Activated T-cell treated with anti-CD3 and anti-CD28 coated beads, Interleukin-2, amount 50 U/mL, for 1 hour (primary cell): ENCODE results near the gene ANKRD12.

Experiments used
- DNase-seq: peaks from one replicate; pipeline ENCODE4 v3.0.0-alpha.2; 2020

ANKRD12 gene

GRCh38 chr18:9106800-9107584 is 29.6 kb upstream of the ANKRD12 start:
- no peak for DNase-seq

GRCh38 chr18:9108911-9109310 is 27.7 kb upstream of the ANKRD12 start:
- no peak for DNase-seq

GRCh38 chr18:9109523-9109922 is 27.1 kb upstream of the ANKRD12 start:
- DNase-seq, result no peak

GRCh38 chr18:9113468-9114149 is 23.0 kb upstream of the ANKRD12 start:
- no peak for DNase-seq

DNA sequence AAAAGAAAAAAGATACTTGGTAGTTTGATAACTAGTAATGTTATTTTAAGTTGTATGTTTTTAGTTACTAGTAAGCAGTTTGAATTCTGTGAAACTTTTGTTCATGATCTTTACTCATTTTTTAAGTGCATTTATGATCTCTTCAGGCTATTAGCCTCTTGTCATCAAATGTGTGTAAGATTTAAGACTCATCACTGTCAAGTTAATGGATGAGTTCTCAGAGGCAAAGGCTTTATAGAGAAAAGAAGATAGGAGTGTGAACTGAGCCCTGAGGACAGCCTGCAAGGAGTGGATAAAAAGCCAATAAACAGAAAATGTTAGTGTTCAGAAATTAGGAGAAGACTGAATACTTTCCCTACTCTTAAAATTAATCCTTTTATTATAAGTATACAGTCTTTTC is 20.6 kb upstream of the ANKRD12 start:
- no peak for DNase-seq

DNA sequence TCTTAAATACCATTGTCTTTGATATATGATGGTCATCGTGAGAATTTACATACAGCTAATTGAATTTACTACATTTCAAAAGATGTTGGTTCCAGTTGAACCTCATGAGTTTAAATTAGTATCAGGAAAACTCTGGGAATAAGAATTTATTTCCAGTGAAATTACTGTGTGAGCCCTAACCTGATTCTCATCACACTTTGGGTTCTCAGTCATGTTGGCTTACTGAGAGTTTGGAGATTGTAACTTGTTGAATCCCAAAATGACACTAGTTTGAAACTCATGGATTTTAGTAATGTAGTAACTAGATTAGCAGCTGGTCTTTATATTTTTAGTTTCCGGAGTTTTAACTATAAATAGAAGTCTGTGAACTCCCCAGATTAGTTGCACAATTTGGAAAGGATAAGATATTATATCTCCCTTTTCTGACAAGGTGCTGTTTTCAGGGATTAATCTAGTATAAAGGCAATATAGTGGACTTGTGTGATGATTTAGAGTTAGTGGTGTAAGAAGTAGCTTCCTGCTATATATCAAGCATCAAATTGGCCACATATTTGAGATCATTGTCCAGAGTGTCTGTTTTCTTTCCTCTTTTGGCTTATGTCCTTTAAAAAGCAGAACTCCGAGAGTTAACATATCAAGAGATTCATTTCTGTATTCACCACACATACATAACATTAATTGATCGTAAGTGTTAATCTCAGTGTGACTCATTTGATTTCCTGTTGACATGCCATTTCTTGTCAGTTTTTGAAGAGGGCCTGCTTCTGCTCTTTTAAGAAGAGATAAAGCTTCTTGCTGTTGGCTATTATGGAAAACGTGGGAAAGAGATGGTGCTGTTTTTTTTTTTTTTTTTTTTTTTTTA is 18.4 kb upstream of the ANKRD12 start:
- no peak for DNase-seq

DNA sequence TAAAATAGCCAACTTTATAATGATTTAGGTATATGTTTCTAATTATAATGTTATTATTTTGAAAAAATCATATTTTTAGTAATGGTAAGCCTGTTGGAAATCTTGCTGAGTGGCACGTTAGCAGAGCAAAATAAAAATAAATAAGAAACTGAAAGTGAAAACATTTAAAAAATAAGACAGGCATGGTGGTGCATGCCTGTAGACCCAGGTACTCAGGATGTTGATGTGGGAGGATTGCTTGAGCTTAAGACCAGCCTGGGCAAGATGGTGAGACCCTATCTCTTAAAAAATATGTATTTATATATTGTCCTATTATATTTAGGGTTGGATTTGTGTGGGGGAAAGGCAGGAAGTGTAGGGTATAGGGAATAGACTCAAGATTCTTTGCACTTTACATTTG is 15.8 kb upstream of the ANKRD12 start:
- no peak for DNase-seq

GRCh38 chr18:9123520-9123919 is 13.1 kb upstream of the ANKRD12 start:
- DNase-seq, result no peak

DNA sequence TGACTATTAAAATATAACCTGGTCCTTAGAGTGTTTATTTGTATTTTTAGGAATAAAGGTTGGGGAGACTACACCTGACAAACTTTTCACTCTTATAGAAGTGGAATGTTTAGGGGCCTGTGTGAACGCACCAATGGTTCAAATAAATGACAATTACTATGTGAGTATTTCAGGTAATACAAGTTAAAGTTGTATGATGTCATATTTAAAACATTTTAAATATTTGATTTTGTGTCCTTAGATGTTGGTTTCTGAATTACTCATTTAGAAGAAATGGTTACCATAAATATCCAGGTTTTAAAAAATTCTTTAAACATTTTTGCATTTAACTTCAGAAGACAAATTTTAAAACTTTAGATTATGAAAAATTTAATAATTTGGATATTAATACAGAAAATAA is 11.8 kb upstream of the ANKRD12 start:
- no peak for DNase-seq

GRCh38 chr18:9126337-9126736 is 10.2 kb upstream of the ANKRD12 start:
- no peak for DNase-seq

- no peak for DNase-seq
Observed at GRCh38 chr18:9130195-9130594, 6.4 kb upstream of the ANKRD12 start.

DNA sequence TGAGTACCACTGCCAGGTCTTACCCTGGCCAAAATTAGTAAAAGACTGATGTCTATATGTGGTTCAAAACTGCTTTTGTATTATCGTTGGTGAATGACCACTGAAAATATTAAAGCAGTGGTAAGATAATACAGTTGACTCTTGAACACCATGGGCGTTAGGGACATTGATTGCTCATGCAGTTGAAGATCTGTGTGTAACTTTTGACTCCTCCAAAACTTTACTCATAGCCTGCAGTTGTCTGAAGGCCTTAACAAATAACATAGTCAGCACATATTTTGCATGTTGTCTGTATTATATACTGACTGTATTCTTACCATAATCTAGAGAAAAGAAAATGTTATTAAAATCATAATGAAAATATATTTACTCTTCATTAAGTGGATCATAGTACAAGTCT is 5.8 kb upstream of the ANKRD12 start:
- DNase-seq, result no peak

DNA sequence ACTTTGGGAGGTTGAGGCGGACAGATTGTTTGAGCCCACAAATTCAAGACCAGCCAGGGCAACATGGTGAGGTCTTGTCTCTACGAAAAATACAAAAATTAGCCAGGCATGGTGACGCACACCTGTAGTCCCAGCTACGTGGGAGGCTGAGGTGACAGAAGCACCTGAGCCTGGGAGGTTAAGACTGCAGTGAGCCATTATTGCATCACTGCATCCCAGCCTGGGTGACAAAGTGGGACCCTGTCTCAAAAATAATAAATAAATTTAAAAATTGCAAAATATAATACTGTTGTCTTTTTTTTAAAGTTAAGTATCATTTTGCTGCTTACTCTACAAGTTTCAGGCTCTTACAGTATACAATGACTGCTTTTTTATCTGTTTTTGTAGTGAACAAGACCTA is 4.0 kb upstream of the ANKRD12 start:
- no peak for DNase-seq

- no peak for DNase-seq
Observed at GRCh38 chr18:9133225-9133624, 3.4 kb upstream of the ANKRD12 start.

GRCh38 chr18:9135081-9135911 is 1.3 kb upstream of the ANKRD12 start:
- no peak for DNase-seq

- no peak for DNase-seq
Observed at GRCh38 chr18:9135912-9136314, 668 bp upstream of the ANKRD12 start.

- peak; percentile 76 for DNase-seq
Observed at GRCh38 chr18:9137168-9138066, 836 bp downstream of the ANKRD12 start.

DNA sequence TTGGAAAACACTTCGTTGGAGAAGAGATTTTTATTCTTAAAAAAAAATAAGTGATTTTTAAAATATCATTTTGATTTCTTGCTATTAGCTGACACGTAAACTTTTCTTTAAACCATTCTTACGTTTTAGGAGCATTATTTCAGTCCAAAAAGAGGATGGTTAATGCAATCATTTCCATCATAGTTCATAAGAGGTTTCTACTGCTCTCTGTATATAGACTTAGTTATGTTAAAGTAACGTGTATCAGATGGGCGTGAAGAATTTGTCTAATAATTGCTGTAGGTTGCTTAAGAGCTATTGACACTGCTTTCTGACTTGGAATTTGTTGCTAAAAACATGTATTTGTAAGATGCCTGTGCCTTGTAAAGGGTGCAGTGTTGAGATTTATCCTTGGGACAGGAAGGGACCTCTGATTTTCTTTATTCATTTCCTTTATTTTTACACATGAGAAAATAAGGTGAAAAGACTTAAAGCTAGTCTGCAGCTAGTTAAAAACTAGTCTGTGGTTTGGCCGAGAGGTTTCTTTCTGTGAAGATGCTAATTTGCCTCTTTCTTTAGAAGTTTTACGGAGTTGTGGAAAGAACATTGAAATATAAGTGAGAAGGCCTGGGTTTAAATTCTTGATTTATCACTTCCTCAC is 2.9 kb downstream of the ANKRD12 start:
- no peak for DNase-seq

DNA sequence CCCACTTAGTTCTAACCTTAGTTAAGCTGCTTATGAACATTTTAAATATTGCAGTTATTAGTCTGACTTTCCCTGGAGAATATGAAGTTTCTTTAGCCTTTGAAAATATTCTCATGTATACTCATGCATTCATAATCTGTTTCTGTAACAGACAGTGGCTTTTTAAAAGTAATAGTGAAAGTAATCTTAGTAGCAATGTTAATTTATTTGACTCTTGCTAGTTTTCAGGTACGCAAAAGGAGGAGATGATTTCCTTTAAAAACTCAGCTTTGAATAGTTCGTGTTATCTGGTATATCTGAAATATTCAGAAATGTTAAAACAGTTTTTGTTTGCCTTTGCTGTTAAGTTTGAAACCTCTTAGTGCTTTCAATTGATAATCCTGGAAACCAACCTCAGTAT is 3.8 kb downstream of the ANKRD12 start:
- DNase-seq, result no peak

DNA sequence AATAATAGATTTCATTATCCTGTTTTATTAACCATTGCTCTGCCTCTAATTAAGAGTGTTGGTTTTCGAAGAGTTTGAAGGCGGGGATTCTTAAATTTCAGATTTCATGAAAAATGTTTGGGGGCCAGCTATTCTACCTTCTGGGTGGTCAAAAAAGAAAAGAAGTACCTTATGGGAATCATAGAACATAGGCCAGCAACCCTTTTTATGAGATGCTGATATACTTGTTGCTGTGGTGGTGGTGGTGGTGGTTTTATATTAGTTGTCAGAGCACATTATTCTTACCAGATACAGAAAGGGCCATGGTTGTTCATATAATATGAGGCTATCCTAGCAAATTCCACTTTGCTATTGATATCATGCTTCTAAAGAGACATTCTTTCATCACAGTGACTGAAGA is 4.4 kb downstream of the ANKRD12 start:
- no peak for DNase-seq

DNA sequence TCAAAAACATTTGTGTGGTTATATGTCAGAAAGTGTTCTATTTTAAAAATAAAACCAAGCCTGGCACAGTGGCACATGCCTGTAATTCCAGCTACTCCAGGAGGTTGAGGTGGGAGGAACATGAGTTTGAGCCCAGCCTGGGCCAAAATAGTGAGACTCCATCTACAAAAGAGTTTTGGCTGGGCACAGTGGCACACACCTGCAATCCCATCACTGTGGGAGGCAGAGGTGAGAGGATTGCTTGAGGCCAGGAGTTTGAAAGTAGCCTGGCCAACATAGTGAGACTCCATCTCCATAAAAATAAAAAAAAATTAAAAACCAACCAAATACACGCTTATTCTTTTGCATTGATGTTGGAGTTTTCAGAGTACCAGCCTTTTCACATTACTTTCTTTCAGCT is 9.6 kb downstream of the ANKRD12 start:
- no peak for DNase-seq
